Peyer's patch (tissue), 4 donors: ENCODE measurements around the gene PLAAT5.

Source experiments
- CTCF ChIP-seq, 6 experiments: fragments of 450-650 bp in 4 of 6; fragments of 200-600 bp in 2 of 6; sonication (generic) in 1 of 6; IDR thresholded peaks; one replicate each; pipeline ENCODE4 v1.5.1; 2017 to 2019; ENCODE audit warnings: antibody characterized with exemption in 6 of 6, mild to moderate bottlenecking in 3 of 6, moderate library complexity in 1 of 6
- POLR2A ChIP-seq, 2 donors: fragments of 450-650 bp; IDR thresholded peaks; one replicate each; pipeline ENCODE4 v1.5.1; 2017; ENCODE audit warnings: antibody characterized with exemption in 2 of 2, mild to moderate bottlenecking in 2 of 2, moderate library complexity in 2 of 2

DNA sequence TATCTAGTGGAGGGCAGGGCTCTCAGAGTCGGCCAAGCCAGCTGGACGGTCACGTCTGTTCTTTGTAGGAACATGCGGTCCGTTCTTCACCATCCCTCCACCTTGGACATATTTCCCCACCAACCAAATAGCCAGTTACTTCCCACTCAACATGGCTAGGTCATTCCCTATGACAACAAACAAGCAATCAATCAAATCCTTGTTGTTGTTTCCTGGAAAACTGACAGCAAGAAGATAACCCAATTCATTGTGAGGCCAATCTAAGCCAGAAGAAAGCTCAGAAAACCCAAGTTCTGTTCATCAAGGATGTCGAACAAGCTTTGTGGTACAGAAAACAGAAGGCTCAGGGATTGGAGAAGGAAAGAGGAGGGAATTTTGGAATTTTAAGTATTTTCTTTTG is 10.9 kb downstream of the PLAAT5 start:
- TF ChIP-seq CTCF (IDR thresholded peaks at IDR 0.05) (no peak), POLR2A (IDR thresholded peaks at IDR 0.05) (no peak)
